Pancreas (tissue), 10 donors: ENCODE data around the gene LAMP2. TPM values are rescaled to one million over a fixed set of nuclear protein-coding genes. Genes with fewer than 3 reads are reported as not detected.

Experiments used
- ATAC-seq, 4 donors: fragments of 200-7000 bp; cut with Tn5 transposase; one replicate each; pipeline versions ENCODE4 v1.8.0 to v1.9.1; 2020; ENCODE audit warnings: mild to moderate bottlenecking in 4 of 4, moderate library complexity in 4 of 4
- DNase-seq, 6 donors: peaks; one replicate each; pipeline ENCODE4 v3.0.0-alpha.2; 2020
- FAIRE-seq: peaks from 2 replicates; lab custom pipeline; 2012; peaks lifted over from hg19 to GRCh38; lab: Jason Lieb, UNC
- H3K27ac ChIP-seq, 4 donors: fragments of 200-600 bp; sonication (generic); 1 replicate in 3 of 4; 2 replicates in 1 of 4; pipeline versions ENCODE4 v1.5.0 to v1.8.0; 2020
- H3K27me3 ChIP-seq, 4 donors: fragments of 200-600 bp; one replicate each; pipeline ENCODE4 v1.8.0; 2021
- H3K36me3 ChIP-seq, 3 donors: fragments of 200-600 bp; sonication (generic) in 1 of 3; one replicate each; pipeline versions ENCODE4 v1.5.0 to v1.8.0; 2020 to 2021
- H3K4me1 ChIP-seq, 3 donors: fragments of 200-600 bp; one replicate each; pipeline ENCODE4 v1.8.0; 2021
- H3K4me3 ChIP-seq, 4 donors: fragments of 200-600 bp; sonication (generic) in 2 of 4; one replicate each; pipeline versions ENCODE4 v1.5.0 to v1.8.0; 2020 to 2021
- H3K9me3 ChIP-seq, 4 donors: fragments of 200-600 bp; one replicate each; pipeline ENCODE4 v1.8.0; 2021
- WGBS, 2 donors: extraction: QIAGEN DNeasy Blood & Tissue Kit; methylation state at CpG; one replicate each; pipeline ENCODE4 v1.1.7; 2013; 5-methylcytosine and 5-hydroxymethylcytosine counted together
- intact Hi-C, 3 donors: fragments of 100-400 bp; cut with DNase I; formaldehyde crosslinking; loops; one replicate each; pipeline versions ENCODE4 v1.11.1 to v1.14.2; 2022
- polyA plus RNA-seq, 2 donors: library from polyadenylated mRNA; stranded (reverse); fragments of 200-250 nt; gene quantifications; one replicate each; pipeline ENCODE4 v1.2.3, GENCODE V29; 2013
- total RNA-seq, 6 donors: library from RNA; stranded (reverse); fragmentation: NEBNext Ultra II Directional in 4 of 6; extraction: Animal tissue kit (Norgen Biotek cat#: 25700) in 4 of 6; gene quantifications; one replicate each; pipeline versions ENCODE4 v1.2.1 to v1.2.4, GENCODE V29; 2021 to 2023
- TF ChIP-seq, protein P1 (sequence below), 4 donors: fragments of 200-600 bp; sonication (generic) in 3 of 4; IDR thresholded peaks; one replicate each; pipeline versions ENCODE4 v1.5.0 to v1.8.0; 2021; ENCODE audit warnings: antibody characterized with exemption in 4 of 4
- donor health status: healthy with polysubstance abuse.
- donor health status: DM: no; HTN: no; CAD: no; lungs with moderate emphysema.
- donor health status: DM: no; HTN: no; CAD: no.
- donor health status: control.
- donor health status: control.
- donor health status: Bipolar disorder and iron deficiency.
- donor health status: DM: yes; HTN: yes; CAD: no.
- donor health status: DM: no; HTN: no; CAD: no.
- donor health status: DM: no; HTN: no; CAD: no.
- donor health status: DM: yes; HTN: yes; CAD: no.

LAMP2 gene
- total and polyA plus RNA-seq, 8 donors = 14.1 to 96.3 (median 41.1) TPM

DNA sequence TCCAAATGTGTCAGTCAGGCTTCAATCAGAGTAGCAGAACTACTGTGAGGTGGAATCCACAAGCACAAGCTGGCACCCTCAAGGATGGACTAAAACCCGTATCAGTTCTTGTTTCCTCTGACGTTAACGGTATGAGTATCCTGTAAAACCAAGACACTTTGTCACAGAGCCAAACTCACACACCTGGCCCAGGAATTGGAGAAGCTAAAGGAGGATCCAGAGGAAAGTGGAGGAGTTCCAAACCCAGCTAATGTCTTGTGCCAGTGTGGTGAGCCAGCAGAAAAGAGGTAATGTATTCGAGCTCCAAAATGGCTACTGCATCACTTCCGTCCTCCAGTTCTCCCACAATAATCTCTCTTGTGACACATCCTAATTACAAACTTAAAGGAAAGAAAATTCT, 62.5 kb downstream of the LAMP2 start:
- no peak for DNase-seq
- H3K9me3 ChIP-seq = no peaks in the 10 kb centered on the region
- H3K27me3 ChIP-seq = peaks cover 0 to 6% (median 0%) of the 10 kb centered on the region in 4 donors
- intact Hi-C loops = no loop called here
- H3K4me3 ChIP-seq = no peak overlapping the region
- H3K4me1 ChIP-seq = no peaks in the 10 kb centered on the region
- H3K27ac ChIP-seq = no peak overlapping the region
- WGBS, 2 donors = 77 to 82% methylated on average over 5 of the region's 5 CpGs
- ATAC-seq = no peak
- TF ChIP-seq, protein P1, sequence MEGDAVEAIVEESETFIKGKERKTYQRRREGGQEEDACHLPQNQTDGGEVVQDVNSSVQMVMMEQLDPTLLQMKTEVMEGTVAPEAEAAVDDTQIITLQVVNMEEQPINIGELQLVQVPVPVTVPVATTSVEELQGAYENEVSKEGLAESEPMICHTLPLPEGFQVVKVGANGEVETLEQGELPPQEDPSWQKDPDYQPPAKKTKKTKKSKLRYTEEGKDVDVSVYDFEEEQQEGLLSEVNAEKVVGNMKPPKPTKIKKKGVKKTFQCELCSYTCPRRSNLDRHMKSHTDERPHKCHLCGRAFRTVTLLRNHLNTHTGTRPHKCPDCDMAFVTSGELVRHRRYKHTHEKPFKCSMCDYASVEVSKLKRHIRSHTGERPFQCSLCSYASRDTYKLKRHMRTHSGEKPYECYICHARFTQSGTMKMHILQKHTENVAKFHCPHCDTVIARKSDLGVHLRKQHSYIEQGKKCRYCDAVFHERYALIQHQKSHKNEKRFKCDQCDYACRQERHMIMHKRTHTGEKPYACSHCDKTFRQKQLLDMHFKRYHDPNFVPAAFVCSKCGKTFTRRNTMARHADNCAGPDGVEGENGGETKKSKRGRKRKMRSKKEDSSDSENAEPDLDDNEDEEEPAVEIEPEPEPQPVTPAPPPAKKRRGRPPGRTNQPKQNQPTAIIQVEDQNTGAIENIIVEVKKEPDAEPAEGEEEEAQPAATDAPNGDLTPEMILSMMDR (IDR thresholded peaks at IDR 0.05) = no peak
- FAIRE-seq = no peak
- no peaks in the 10 kb centered on the region for H3K36me3 ChIP-seq

DNA sequence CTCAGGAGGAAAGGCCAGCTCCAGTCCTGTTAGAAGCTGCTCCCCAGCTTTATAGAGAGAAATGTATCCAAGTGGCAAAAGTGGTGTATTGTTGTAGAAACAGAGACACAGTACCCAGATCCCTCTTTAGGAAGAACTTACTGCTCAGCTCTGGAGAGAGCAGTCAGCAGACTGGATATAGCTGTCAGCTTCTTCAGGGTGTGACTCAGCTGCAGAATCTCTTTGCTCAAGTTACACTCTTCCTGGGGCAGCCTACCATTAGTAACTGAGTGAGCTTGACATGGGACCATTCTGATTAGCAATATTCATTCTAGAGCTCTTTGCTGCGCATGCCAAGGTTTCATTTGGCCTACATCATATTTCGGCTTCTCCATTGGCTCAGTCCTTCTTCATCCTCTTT, 66.7 kb downstream of the LAMP2 start:
- FAIRE-seq = no peak
- 79 to 84% methylated on average over 2 of the region's 2 CpGs for WGBS, 2 donors

DNA sequence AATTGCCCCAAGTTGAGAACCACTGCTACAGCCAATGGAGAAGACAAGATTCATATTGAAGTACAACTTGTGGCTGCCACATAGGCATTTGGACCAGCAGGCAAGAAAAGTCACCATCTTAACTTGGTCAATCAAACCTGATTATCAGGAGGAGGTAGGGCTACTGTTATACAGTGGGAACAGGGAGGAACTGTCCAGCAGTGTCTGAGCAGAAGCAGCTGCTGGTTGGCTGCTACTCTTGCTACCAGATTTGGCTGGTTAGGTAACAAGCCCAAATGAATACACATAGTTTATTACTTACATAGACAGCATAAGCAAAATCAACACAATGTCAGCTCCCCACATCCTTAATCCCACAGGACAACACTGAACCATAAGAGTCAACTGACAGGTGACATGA, 67.8 kb downstream of the LAMP2 start:
- Histone ChIP-seq H3K36me3 (no peaks in the 10 kb centered on the region), H3K9me3 (no peaks in the 10 kb centered on the region), H3K4me3 (no peak overlapping the region), H3K27ac (no peak overlapping the region), H3K27me3 (peaks cover 0 to 6% (median 0%) of the 10 kb centered on the region in 4 donors), H3K4me1 (no peaks in the 10 kb centered on the region)
- intact Hi-C loops = no loop called here
- TF ChIP-seq, protein P1 (IDR thresholded peaks at IDR 0.05) = no peak
- DNase-seq = no peak
- ATAC-seq = no peak
- FAIRE-seq = no peak

More for the DNA sequence above, 66.7 kb downstream of the LAMP2 start:
- DNase-seq (no peak), ATAC-seq (no peak)
- H3K9me3 ChIP-seq = no peaks in the 10 kb centered on the region
- no peak overlapping the region for H3K4me3 ChIP-seq
- H3K27ac ChIP-seq = no peak overlapping the region
- H3K36me3 ChIP-seq = no peaks in the 10 kb centered on the region
- intact Hi-C loops = no loop called here
- peaks cover 0 to 6% (median 0%) of the 10 kb centered on the region in 4 donors for H3K27me3 ChIP-seq
- H3K4me1 ChIP-seq = no peaks in the 10 kb centered on the region
- TF ChIP-seq, protein P1 (IDR thresholded peaks at IDR 0.05) = no peak

DNA sequence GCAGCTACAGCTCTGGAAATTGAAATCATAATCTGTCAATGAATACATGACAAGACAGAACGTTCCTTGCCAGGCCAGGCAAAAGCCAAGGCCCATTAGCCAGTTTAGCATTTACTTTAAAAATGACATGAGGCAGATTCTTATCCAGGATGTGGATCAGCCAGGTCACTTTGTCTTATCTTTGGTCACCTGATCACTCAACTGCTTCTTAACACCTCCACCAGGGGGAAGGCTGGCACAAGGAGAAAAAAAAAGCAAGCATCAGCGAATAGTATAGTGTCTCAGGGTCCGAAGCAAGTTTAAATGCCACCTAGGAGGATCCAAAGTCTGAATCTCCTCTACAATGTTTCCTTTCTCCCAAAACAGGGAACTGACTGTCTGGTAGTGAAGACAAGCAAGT, 88.4 kb downstream of the LAMP2 start:
- TF ChIP-seq, protein P1 (IDR thresholded peaks at IDR 0.05) = peak in 1 of 4 donors; percentile 6
- H3K4me1 ChIP-seq = no peaks in the 10 kb centered on the region
- peaks cover 0 to 6% (median 2%) of the 10 kb centered on the region in 4 donors for H3K27me3 ChIP-seq
- intact Hi-C loops = no loop called here
- H3K4me3 ChIP-seq = no peak overlapping the region
- H3K27ac ChIP-seq = no peak overlapping the region
- DNase-seq (no peak), ATAC-seq (peak in 1 of 4 donors; percentile 51), FAIRE-seq (no peak)
- 13 to 19% methylated on average over 3 of the region's 3 CpGs for WGBS, 2 donors
- no peaks in the 10 kb centered on the region for H3K9me3 ChIP-seq
- H3K36me3 ChIP-seq = no peaks in the 10 kb centered on the region

DNA sequence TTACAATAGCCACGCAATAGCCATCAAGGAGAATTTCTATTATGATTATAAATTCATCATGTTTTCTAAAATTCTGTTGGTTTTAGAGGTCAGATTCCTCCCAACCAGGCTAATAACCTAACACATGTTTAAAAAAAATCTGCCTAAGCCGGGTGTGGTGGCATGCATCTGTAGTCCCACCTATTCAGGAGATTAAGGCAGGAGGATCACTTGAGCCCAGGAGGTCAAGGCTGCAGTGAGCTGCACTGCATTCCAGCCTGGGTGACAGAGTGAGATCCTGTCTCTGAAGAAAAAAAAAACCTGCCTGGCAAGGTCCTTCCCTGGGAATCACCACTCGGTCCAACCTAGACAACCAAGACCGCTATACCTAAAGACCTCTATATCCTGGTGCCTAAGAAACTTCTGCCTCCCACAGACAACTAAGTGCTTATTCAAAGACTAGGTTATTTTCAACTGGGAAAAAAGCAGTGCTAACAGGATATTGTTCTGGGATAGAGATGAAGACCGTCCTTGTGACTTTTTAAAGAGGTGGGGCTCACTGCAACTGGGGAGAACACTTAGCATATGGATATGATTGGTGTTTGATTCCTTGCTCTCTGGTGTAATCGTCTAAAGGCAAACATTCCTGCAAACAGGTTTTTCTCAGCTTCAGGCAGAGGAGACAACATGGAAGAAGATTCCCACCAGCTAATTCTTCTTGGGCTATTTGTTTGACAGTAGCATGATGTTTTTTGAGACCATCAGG, 89.0 kb downstream of the LAMP2 start:
- ATAC-seq (no peak), DNase-seq (no peak), FAIRE-seq (no peak)
- H3K27ac ChIP-seq = no peak overlapping the region
- no peaks in the 10 kb centered on the region for H3K9me3 ChIP-seq
- peaks cover 0 to 6% (median 2%) of the 10 kb centered on the region in 4 donors for H3K27me3 ChIP-seq
- TF ChIP-seq, protein P1 (IDR thresholded peaks at IDR 0.05) = no peak
- no peaks in the 10 kb centered on the region for H3K36me3 ChIP-seq
- H3K4me1 ChIP-seq = no peaks in the 10 kb centered on the region
- intact Hi-C loops = no loop called here
- no peak overlapping the region for H3K4me3 ChIP-seq
- 34 to 36% methylated on average over 6 of the region's 6 CpGs for WGBS, 2 donors
